Left lobe of liver (tissue), 2 donors: Measurements from ENCODE around the gene SLC50A1. TPM values are rescaled to one million over a fixed set of nuclear protein-coding genes. Genes with fewer than 3 reads are reported as not detected.

Experiments
- ATAC-seq: fragments of 200-7000 bp; cut with Tn5 transposase; one replicate; pipeline ENCODE4 v1.9.1; 2020; ENCODE audit warnings: mild to moderate bottlenecking, moderate library complexity
- DNase-seq: peaks from one replicate; pipeline ENCODE4 v3.0.0-alpha.2; 2020; ENCODE audit warnings: low spot score
- total RNA-seq: library from RNA; stranded (reverse); gene quantifications from one replicate; pipeline ENCODE4 v1.2.1, GENCODE V29; 2021
- donor health status: DM: no; HTN: no; CAD: no; lungs with moderate emphysema.
- donor health status: DM: no; HTN: yes; CAD: no.

Gene SLC50A1
- total RNA-seq, 1 donor from 2014 or later: 22.4 TPM

DNA sequence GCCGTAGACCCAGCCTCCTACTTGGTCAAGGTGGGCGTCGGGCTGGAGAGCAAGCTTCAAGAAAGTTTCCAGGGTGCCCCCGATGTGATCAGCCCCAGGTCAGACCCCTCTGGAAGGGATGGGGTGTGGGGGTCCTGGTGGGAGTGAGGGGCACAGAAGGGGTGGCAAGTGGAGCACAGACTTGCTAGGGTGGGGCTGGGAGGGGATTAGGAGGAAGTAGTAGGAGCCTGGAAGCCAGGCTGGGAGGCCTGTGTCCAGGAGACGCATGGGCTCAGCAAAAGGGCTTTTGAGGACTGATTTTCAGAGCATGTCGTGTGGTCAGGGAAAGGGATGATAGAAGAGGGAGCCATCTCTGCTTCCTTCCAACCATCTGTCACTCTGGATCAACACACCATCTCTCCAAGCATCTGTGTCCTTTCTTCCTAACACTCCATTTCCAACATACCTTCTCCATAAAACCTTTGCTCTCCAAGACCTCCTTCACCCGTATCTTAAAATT lies 46.4 kb downstream of the SLC50A1 start:
- ATAC-seq (no peak), DNase-seq (no peak)

DNA sequence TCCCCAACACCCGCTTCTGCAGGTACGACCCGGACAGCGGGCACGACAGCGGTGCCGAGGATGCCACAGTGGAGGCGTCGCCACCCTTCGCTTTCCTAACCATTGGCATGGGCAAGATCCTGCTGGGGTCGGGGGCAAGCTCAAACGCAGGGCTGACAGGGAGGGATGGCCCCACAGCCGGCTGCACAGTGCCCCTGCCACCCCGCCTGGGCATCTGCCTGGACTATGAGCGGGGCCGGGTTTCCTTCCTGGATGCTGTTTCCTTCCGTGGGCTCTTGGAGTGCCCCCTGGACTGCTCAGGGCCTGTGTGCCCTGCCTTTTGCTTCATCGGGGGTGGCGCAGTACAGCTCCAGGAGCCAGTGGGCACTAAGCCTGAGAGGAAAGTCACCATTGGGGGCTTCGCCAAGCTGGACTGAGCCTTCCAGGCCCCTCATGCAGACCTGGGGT lies 48.1 kb downstream of the SLC50A1 start:
- peak; percentile 40 for DNase-seq
- ATAC-seq: no peak

DNA sequence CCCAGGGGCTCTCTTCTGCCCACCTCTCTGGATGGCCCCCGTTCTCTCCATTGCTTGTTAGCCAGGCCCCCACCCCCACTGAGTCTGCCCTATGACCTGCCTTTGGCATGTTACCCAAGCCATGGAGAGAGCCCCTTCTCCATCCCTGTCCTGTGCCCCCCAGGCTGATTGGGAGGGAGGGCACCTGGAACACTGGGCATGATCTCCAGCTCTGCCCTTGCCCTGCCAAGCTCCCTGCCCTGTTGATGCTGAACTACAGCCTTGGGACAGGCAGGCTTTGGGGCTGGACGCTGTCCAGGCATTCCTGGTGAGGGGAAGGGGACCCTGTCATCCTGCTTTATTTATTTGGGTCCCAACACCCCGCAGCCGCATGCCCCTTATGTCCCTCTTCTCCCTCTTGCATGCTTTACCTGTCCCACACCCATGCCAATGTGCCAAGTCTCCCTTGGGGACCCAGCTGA lies 48.7 kb downstream of the SLC50A1 start:
- ATAC-seq (no peak), DNase-seq (peak; percentile 43)

DNA sequence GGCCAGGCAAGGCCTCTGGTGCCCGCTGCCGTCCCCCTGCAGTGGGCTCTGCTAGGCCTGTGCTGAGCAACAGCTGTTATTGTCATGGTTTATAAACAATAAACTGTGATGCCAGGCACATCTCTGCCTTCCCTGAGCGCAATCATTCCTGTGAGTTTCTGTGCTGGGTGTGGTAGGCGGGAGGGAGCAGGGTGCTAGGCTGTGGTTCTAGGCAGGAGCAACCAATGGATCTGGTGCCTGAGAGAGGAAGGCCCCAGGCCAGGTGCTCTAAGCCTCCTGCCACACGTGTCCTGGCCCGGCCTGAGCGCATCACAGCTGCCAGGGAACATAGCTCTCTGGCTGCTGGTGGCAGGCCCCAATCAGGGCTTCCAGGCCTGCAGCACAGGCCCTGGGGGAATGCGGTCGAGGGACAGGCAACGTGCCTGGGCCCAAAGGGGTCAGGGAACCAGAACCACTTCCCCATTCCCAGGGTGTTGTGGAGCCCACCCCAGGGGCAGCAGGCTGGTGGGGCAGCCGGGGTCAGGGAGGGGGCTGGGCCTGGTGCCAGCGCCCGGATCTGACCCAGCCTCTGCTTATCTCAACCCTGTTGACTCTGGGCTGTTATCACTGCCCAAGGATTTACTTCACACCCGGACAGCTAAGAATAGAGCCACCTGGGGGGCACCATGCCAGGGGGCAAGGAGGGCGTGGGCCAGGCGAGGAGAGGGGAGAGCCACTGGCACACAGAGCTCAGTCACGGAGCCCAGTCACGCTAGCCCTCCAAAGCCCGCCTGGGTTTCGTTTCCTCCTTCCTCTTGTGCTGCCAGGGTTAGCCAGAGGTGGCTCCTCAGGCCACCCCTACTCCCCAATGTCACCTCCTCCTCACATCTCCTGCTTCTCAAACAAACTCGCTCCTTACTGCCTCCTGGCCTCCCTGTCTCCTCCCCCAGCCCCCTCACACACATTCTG lies 49.5 kb downstream of the SLC50A1 start:
- DNase-seq (peak; percentile 41), ATAC-seq (peak; percentile 57)

DNA sequence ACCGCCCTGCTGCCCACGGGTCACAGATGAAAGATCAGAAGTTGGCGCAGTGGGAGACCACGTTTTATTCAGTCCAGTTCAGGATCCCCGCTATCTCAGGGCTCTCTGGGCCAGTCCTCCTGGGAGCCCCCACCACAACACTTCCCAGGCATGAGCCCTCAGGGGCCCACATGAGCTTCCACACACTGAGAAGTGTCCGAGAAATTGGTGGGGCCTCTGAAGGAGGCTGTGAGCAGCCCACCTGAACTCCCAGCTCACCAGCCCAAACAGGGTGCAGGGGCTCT lies 50.1 kb downstream of the SLC50A1 start:
- ATAC-seq: no peak
- DNase-seq: no peak

DNA sequence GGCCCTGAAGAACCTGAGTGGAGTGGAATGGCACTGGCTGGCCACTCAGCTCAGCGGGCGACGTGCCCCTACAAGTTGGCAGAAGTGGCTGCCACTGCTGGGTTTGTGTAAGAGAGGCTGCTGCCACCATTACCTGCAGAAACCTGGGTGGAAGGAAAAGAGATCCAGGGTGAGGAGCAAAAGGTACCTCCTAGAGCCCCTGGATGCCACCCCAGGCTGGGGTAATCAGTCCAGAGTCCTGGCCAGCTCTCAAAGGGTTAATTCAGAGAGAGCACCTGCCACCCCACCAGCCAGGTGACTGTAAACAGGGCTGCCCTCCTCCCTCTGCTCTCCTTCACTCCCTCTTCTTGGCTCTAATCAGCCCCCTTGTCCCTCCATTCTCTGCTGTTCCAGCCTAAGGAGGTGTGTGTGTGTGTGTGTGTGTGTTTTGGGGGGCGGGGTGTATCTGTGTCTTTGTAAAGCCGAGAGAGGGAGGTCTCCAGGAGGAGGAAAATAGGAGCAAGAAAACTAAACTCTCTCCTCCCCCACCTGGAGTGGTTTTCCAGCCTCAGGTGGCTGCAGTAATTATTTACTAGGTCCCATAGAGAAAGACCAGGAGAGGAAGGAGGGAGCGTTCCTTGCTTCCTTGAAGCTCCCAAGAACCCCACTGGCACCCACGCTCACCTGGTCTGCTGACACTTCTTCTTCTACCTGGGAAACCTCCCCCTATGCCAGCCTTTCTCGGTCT lies 50.6 kb downstream of the SLC50A1 start:
- no peak for DNase-seq
- ATAC-seq: no peak

DNA sequence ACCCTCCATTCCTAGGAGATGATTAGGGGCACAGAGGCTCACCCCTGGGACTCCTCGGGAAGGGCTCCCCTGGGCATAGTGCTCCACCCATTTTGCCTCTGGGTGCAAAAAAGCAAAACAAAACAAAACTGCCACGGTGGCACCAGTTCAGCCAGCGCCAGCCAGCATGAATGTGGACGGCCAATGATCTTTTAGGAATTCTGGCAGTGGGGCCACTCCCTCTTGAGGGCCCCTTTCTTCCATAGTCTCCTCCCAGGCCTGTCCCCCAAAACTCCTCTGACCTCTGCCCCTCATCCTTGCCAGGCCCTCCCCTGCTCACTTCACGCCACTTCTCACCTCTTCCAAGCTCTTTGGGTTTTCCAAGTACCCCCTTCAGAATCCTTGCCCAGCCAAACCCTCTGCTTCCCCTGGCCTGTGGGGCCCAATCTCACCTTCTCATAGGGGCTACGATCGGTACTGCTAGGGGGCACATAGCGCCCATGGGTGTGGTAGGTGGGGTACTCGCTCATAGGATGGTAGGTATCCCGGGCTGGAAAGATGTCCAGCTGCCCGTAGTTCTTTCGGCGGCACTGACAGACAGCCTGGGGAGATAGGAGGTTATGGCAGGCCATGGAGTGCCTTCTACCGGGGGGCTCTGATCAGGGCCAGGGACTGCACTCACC lies 51.3 kb downstream of the SLC50A1 start:
- DNase-seq (no peak), ATAC-seq (no peak)

DNA sequence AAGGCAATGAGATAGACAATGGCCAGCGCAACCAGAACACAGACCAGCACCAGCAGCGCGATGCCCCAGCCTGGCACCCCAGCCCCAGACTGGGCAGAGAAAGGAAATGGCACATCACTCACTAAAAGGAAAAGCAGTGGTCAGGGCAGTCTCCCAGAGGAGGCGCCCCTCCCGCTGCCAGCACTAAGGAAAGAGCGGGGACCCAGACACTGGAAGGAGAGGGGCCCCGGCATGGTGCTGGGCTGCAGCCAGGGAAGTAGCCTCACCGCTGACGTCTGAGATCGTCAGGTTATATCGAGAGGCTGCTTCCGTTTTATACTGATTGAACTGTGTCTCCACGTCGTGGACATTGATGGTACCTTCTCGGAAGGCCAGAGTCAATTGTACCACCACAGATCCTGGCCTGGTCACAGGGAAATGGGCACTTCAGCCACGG lies 51.8 kb downstream of the SLC50A1 start:
- DNase-seq: no peak
- ATAC-seq: no peak

DNA sequence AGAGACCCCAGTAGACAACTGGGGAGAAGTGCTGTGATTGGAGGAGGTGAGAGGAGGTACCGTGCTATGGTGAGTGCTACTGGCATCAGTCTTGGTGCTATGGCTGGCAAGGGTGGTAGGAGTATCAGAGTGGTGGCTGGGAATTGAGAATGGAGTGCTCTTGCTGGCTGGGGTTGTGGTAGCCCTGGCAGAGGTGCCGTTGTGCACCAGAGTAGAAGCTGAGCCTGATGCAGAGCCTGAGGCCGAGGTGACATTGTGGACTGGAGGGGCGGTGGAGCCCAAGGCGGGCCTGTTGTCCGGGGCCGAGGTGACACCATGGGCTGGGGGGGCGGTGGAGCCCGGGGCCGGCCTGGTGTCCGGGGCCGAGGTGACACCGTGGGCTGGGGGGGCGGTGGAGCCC lies 52.6 kb downstream of the SLC50A1 start:
- DNase-seq (no peak), ATAC-seq (no peak)

Other genes with a start within 250 kb of the SLC50A1 start
- gene PMVK, start 199.1 kb upstream of the SLC50A1 start, total RNA-seq: 40.2 TPM
- gene PBXIP1, start 179.8 kb upstream of the SLC50A1 start, total RNA-seq: 21.3 TPM
- gene PYGO2, start 174.1 kb upstream of the SLC50A1 start, total RNA-seq: 10.5 TPM
- gene SHC1, start 165.1 kb upstream of the SLC50A1 start, total RNA-seq: 43.0 TPM
- 14.2 TPM for gene CKS1B, start 161.2 kb upstream of the SLC50A1 start, total RNA-seq
- 21.9 TPM for gene FLAD1, start 152.5 kb upstream of the SLC50A1 start, total RNA-seq
- not detected for gene LENEP, start 142.3 kb upstream of the SLC50A1 start, total RNA-seq
- gene ZBTB7B, start 133.1 kb upstream of the SLC50A1 start, total RNA-seq: 89.5 TPM
- gene DCST2, start 102.1 kb upstream of the SLC50A1 start, total RNA-seq: 1.4 TPM
- gene DCST1, start 102.0 kb upstream of the SLC50A1 start, total RNA-seq: 0.13 TPM
- 21.4 TPM for gene ADAM15, start 84.5 kb upstream of the SLC50A1 start, total RNA-seq
- gene EFNA4, start 72.1 kb upstream of the SLC50A1 start, total RNA-seq: 3.3 TPM
- gene EFNA3, start 57.0 kb upstream of the SLC50A1 start, total RNA-seq: 0.43 TPM
- 85.1 TPM for gene EFNA1, start 8.0 kb upstream of the SLC50A1 start, total RNA-seq
- gene DPM3, start 4.7 kb downstream of the SLC50A1 start, total RNA-seq: 76.8 TPM
- 75.6 TPM for gene KRTCAP2, start 37.5 kb downstream of the SLC50A1 start, total RNA-seq
- gene TRIM46, start 38.0 kb downstream of the SLC50A1 start, total RNA-seq: 0.23 TPM
- 16.8 TPM for gene THBS3, start 72.0 kb downstream of the SLC50A1 start, total RNA-seq
- 22.6 TPM for gene MTX1, start 72.8 kb downstream of the SLC50A1 start, total RNA-seq
- 9.6 TPM for gene ENTREP3, start 119.6 kb downstream of the SLC50A1 start, total RNA-seq
- 24.9 TPM for gene SCAMP3, start 126.5 kb downstream of the SLC50A1 start, total RNA-seq
- 22.6 TPM for gene CLK2, start 137.7 kb downstream of the SLC50A1 start, total RNA-seq
- gene HCN3, start 141.6 kb downstream of the SLC50A1 start, total RNA-seq: 2.5 TPM
- 109 TPM for gene PKLR, start 165.6 kb downstream of the SLC50A1 start, total RNA-seq
- 266 TPM for gene FDPS, start 173.0 kb downstream of the SLC50A1 start, total RNA-seq
- 8.5 TPM for gene RUSC1, start 185.0 kb downstream of the SLC50A1 start, total RNA-seq